Aorta (tissue), 5 donors: ENCODE data around the gene RPL36A. TPM values are rescaled to one million over a fixed set of nuclear protein-coding genes. Genes with fewer than 3 reads are reported as not detected.

Source experiments
- ATAC-seq: fragments of 200-7000 bp; cut with Tn5 transposase; one replicate; pipeline ENCODE4 v1.9.1; 2022; ENCODE audit warnings: moderate library complexity; ENCODE audit not compliant: low FRiP score
- DNase-seq, 2 donors: peaks; one replicate each; pipeline ENCODE4 v3.0.0-alpha.2; 2020
- H3K27ac ChIP-seq, 2 donors: one replicate each; pipeline ENCODE4 v1.5.1; 2013; ENCODE audit warnings: low read length in 2 of 2, mild to moderate bottlenecking in 2 of 2, moderate library complexity in 2 of 2, control low read depth in 1 of 2, inconsistent platforms in 1 of 2, low read depth in 1 of 2
- H3K27me3 ChIP-seq, 2 donors: one replicate each; pipeline ENCODE4 v1.6.1; 2013; ENCODE audit warnings: control low read depth in 1 of 2, low read length in 1 of 2, mild to moderate bottlenecking in 1 of 2, moderate library complexity in 1 of 2; ENCODE audit not compliant: insufficient read depth in 2 of 2, control insufficient read depth in 1 of 2
- H3K36me3 ChIP-seq, 2 donors: one replicate each; pipeline ENCODE4 v1.6.1; 2013; ENCODE audit warnings: control low read depth in 1 of 2, low read length in 1 of 2, mild to moderate bottlenecking in 1 of 2; ENCODE audit not compliant: insufficient read depth in 2 of 2, control insufficient read depth in 1 of 2
- H3K4me1 ChIP-seq, 2 donors: one replicate each; pipeline ENCODE4 v1.6.1; 2013; ENCODE audit warnings: low read length in 2 of 2, control low read depth in 1 of 2, mild to moderate bottlenecking in 1 of 2, moderate library complexity in 1 of 2; ENCODE audit not compliant: insufficient read depth in 2 of 2, control insufficient read depth in 1 of 2
- H3K4me3 ChIP-seq, 2 donors: one replicate each; pipeline ENCODE4 v1.5.1; 2013; ENCODE audit warnings: low read length in 2 of 2, control low read depth in 1 of 2, mild to moderate bottlenecking in 1 of 2
- H3K9me3 ChIP-seq: one replicate; pipeline ENCODE4 v1.6.1; 2013; ENCODE audit warnings: mild to moderate bottlenecking, low read length; ENCODE audit not compliant: control insufficient read depth
- WGBS, 2 donors: extraction: QIAGEN DNeasy Blood & Tissue Kit; methylation state at CpG; one replicate each; pipeline ENCODE4 v1.1.7; 2013; 5-methylcytosine and 5-hydroxymethylcytosine counted together
- intact Hi-C, 2 donors: fragments of 100-400 bp; cut with DNase I; formaldehyde crosslinking; loops; one replicate each; pipeline versions ENCODE4 v1.14.2 to v1.15.0; 2022
- polyA plus RNA-seq, 2 donors: library from polyadenylated mRNA; stranded (reverse); fragments of 200-250 nt; gene quantifications; one replicate each; pipeline ENCODE4 v1.2.3, GENCODE V29; 2013
- total RNA-seq, 2 donors: library from RNA; stranded (reverse); fragmentation: NEBNext Ultra II Directional; extraction: Animal tissue kit (Norgen Biotek cat#: 25700); gene quantifications; one replicate each; pipeline ENCODE4 v1.2.1, GENCODE V29; 2021
- donor health status: healthy with polysubstance abuse.
- donor health status: Bipolar disorder and iron deficiency.
- donor health status: DM: no; HTN: no; CAD: no.
- donor health status: DM: no; HTN: no; CAD: no.
- donor health status: DM: yes; HTN: yes; CAD: no.

The RPL36A gene
- total and polyA plus RNA-seq, 4 donors, result 124 to 2,826 (median 1,022) TPM

DNA sequence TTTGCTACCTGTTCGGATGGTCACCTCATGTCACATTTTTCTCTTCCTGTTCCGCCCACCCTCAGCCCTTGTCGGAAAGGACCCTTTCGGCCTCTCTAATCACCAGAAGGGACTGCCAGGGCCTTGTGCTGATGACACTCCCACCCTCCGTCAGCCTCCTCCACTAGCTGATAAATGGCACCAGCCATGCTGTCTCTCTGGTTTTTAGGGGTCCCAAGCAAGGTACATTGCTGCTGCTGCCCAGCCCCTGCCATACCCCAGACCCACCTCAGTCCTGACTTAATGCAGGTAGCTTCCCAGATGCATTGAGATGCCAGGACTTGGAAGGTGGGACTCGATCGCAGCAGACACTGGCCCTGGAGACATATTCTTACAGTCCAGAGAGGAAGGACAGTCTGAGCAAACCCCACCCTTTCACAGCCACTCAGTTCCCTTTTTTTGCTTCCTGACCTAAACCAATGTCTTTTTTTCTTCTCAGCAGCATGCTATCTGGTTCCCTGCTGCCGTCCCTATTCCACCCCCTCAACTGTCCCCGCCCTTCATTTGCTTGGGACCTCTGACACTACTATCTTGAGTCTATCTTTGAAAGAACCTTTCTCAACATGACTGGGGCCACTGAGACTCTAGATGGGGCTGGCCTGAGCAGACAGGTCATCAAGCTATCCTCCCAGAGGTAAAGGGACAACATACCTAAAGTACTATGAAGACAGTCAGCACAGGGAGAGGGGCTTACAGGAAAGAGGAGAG, 4.8 kb upstream of the RPL36A start, which contains the start of gene BTK:
Gene BTK (minus strand): TSS at position 397 of the 747 bp plus-strand sequence. CDS start 10,907 bp downstream, outside the sequence.
- DNase-seq (no peak), ATAC-seq (no peak)
- Histone ChIP-seq H3K9me3 (no peaks in the 10 kb centered on the region), H3K4me3 (no peak within 1 kb of the TSS), H3K4me1 (peaks cover 0 to 2% of the 10 kb centered on the region in 2 donors), H3K27ac (no peak within 1 kb of the TSS), H3K36me3 (no peaks in the 10 kb centered on the region), H3K27me3 (no peaks in the 10 kb centered on the region)
- WGBS, 2 donors, result 76 to 80% methylated on average over 9 of the region's 9 CpGs
- intact Hi-C loops, result no loop called here

DNA sequence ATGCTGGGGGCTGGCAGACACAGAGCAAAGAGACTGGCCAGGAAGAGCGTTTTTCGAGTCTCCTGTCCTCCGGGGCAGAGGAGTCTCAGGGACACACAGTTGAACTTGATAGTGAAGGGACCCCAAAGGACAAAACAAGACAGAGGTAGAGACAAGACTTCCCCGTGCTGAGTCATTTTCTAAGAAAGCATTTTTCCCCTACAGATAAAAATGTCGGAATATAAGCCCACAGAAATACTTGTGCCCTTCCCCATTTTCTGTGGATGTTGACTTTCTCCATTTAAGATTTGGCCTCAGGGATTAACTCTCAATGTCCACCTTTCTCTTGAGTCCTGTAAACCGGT, 4.3 kb upstream of the RPL36A start:
- intact Hi-C loops, result no loop called here
- DNase-seq (no peak), ATAC-seq (no peak)
- peaks cover 0 to 2% of the 10 kb centered on the region in 2 donors for H3K4me1 ChIP-seq
- no peak overlapping the region for H3K27ac ChIP-seq
- 68 to 70% methylated on average over 6 of the region's 6 CpGs for WGBS, 2 donors
- H3K4me3 ChIP-seq, result no peak overlapping the region
- H3K27me3 ChIP-seq, result no peaks in the 10 kb centered on the region
- no peaks in the 10 kb centered on the region for H3K9me3 ChIP-seq
- no peaks in the 10 kb centered on the region for H3K36me3 ChIP-seq

DNA sequence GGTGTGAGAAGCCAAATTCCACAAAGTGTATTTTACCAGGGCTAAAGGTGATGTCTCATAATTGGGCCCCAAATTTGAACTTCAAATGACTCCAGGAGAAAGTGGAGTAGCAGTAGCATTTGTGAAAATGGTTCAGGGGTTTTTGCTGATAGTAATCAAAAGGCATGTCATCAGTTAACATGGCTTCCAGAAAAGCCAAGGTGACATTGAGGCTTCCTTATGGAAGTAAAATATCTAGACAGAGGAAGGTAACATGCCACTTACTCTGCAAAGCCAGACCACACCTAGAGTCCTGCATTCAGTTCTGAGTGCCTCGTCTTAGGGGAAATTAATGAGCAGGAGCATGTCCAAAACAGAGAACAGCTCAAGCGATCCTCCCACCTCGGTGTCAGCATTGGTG, 2.2 kb upstream of the RPL36A start:
- intact Hi-C loops, result no loop called here
- Histone ChIP-seq H3K27ac (no peak overlapping the region), H3K36me3 (no peaks in the 10 kb centered on the region)

DNA sequence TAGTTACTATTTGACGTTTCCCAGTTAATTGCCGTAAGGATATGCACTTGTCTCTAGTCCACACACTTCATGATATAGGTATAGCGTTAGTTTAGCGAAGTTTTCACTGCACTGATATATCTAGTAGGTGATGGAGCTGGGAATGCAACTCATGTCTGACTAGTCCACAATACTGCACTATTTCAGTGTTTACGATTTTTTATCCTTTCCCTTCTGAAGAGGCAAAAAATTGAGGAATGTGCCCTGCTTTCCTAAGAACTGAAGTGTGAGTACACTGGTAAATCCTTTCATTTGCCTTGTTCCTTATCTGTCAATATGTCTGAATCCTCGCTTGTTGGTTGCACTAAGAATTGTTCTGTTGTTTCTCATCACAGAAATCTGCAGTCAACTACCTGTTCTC, 1.0 kb downstream of the RPL36A start:
- no peaks in the 10 kb centered on the region for H3K4me1 ChIP-seq
- DNase-seq, result no peak

More for the DNA sequence above, 2.2 kb upstream of the RPL36A start:
- no peaks in the 10 kb centered on the region for H3K9me3 ChIP-seq
- H3K4me1 ChIP-seq, result peaks cover 0 to 1% of the 10 kb centered on the region in 2 donors
- H3K4me3 ChIP-seq, result no peak overlapping the region
- no peaks in the 10 kb centered on the region for H3K27me3 ChIP-seq
- DNase-seq (no peak), ATAC-seq (no peak)
- 84 to 85% methylated on average over 3 of the region's 3 CpGs for WGBS, 2 donors

DNA sequence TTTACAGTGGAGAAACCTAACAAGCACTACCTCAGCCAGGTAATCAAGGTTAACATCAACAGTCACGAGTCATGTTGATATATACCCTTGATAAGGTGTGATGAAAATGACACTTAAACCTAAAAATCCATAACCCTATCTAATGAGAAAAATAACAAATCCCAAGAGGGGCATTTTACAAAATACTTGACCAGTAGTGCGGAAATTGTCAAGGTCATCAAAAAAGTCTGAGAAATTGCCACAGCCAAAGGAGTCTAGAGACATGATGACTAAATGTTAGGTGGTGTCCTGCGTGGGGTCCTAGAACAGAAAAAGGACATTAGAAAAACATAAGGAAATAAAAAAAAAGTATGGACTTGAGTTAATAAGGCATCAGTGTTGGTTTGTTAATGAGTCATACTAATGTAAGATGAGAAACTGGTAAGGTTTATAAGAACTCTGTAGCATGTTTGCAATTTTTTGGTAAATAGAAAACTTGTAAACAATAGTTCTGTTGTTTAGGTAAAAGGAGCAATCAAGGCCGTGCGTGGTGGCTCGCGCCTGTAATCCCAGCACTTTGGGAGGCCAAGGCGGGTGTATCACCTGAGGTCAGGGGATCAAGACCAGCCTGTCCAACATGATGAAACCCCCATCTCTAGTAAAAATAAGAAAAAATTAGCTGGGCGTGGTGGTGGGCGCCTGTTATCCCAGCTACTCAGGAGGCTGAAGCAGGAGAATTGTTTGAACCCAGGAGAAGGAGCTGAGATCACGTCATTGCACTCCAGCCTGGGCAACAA, 2.9 kb downstream of the RPL36A start:
- no peak for ATAC-seq
- intact Hi-C loops, result no loop called here
- WGBS, 2 donors, result 81 to 84% methylated on average over 11 of the region's 11 CpGs

More for the DNA sequence above, 1.0 kb downstream of the RPL36A start:
- intact Hi-C loops, result no loop called here
- Histone ChIP-seq H3K9me3 (no peaks in the 10 kb centered on the region), H3K36me3 (no peaks in the 10 kb centered on the region), H3K27me3 (no peaks in the 10 kb centered on the region), H3K4me3 (no peak overlapping the region), H3K27ac (no peak overlapping the region)
- 56 to 76% methylated on average over 6 of the region's 6 CpGs for WGBS, 2 donors
- no peak for ATAC-seq

DNA sequence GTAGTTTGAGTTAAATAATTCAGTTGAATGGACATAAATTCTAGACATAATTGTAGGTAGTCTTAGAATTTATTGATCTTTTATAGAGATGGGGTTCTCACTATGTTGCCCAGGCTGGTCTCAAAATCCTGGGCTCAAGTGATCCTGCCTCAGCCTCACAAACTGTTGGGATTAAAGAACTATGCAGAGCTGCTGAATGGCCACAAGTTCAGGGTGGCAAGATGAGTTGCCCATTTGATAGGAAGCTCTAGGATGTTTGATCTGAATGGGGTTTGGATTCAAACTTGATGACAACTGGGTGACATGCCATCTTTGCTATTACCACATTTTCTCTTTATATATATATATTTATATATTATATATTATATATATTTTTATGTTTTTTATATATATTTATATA, 3.6 kb downstream of the RPL36A start:
- DNase-seq, result no peak
- Histone ChIP-seq H3K9me3 (no peaks in the 10 kb centered on the region), H3K4me1 (no peaks in the 10 kb centered on the region), H3K27me3 (no peaks in the 10 kb centered on the region), H3K36me3 (no peaks in the 10 kb centered on the region), H3K4me3 (no peak overlapping the region), H3K27ac (no peak overlapping the region)
- intact Hi-C loops, result no loop called here
- ATAC-seq, result no peak

More for the DNA sequence above, 2.9 kb downstream of the RPL36A start:
- no peak for DNase-seq
- Histone ChIP-seq H3K9me3 (no peaks in the 10 kb centered on the region), H3K27ac (no peak overlapping the region), H3K27me3 (no peaks in the 10 kb centered on the region), H3K36me3 (no peaks in the 10 kb centered on the region), H3K4me1 (no peaks in the 10 kb centered on the region), H3K4me3 (no peak overlapping the region)

DNA sequence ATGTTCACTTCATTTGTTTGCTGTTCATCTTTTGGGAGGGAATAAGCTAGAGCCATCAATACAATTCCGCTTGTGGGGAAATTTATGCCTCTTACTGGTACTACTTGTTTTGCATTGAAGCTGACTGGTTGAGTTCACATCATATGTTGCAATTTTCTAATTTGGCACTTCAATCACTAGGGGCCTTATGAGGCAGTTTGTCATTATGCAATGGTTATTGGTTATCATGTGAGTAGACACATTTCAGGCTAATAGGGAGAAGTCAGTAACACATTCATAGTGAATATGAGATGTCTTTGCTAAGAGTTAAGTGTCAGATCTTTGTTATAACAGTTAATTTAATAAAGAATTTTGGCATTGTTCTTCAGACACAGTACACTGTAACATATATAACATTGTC, 5.0 kb downstream of the RPL36A start:
- intact Hi-C loops, result no loop called here
- no peaks in the 10 kb centered on the region for H3K9me3 ChIP-seq
- no peaks in the 10 kb centered on the region for H3K27me3 ChIP-seq
- H3K4me1 ChIP-seq, result no peaks in the 10 kb centered on the region
- H3K4me3 ChIP-seq, result no peak overlapping the region
- 88 to 94% methylated on average over 1 of the region's 1 CpG for WGBS, 2 donors
- ATAC-seq (no peak), DNase-seq (no peak)
- no peak overlapping the region for H3K27ac ChIP-seq
- no peaks in the 10 kb centered on the region for H3K36me3 ChIP-seq

DNA sequence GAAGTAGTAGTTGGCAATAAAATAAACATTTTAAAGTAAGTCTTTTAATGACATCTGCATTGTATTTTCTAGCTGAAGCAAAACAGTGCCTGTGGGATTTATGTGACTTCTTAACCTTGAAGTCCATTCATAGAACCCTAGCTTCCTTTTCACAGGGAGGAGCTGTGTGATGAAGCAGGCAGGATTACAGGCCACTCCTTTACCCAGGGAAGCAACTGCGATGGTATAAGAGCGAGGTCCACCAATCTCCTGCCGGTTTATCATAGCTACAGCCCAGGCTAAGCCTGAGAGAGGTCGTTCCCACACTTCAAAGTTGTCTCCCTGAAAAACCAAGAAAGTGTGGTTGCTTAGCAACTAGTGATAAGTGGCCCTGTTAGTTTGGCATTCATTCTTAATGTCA, 7.0 kb downstream of the RPL36A start:
- Histone ChIP-seq H3K9me3 (no peaks in the 10 kb centered on the region), H3K36me3 (no peaks in the 10 kb centered on the region), H3K4me3 (no peak overlapping the region), H3K4me1 (no peaks in the 10 kb centered on the region), H3K27ac (no peak overlapping the region), H3K27me3 (no peaks in the 10 kb centered on the region)
- ATAC-seq (no peak), DNase-seq (no peak)
- WGBS, 2 donors, result 32 to 36% methylated on average over 4 of the region's 4 CpGs
- intact Hi-C loops, result no loop called here

DNA sequence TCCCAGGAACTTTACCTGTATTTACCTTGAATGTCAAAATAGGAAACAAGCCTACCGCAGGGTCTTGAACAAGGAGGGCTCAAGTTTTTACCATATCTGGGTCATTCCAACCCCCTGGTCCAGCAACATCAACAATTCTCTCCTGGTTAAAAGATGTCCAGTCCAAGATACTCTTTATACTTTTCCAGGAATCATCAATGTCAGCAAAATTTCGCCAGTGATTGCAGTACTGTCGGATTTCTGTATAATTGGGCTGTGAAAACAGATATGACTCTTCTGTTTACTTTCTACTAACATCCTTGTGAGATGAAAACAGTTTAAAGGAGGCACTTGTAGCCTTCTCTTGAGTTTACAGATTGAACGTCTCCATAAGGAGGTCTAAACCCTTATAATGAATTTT, 7.9 kb downstream of the RPL36A start:
- no peaks in the 10 kb centered on the region for H3K4me1 ChIP-seq
- H3K4me3 ChIP-seq, result no peak overlapping the region
- no peak for ATAC-seq
- H3K36me3 ChIP-seq, result no peaks in the 10 kb centered on the region
- H3K27ac ChIP-seq, result no peak overlapping the region
- 73 to 91% methylated on average over 4 of the region's 4 CpGs for WGBS, 2 donors
- no peak for DNase-seq
- intact Hi-C loops, result no loop called here
- H3K27me3 ChIP-seq, result no peaks in the 10 kb centered on the region
- H3K9me3 ChIP-seq, result no peaks in the 10 kb centered on the region
